SK-N-DZ (cell line): ENCODE data around the gene URB1.
"Not testable (repeated sequence)": the region's sequence is repeated elsewhere in the genome, so short reads cannot be mapped to it uniquely, and the experiment has no call there.

Experiments used
- DNase-seq: peaks from one replicate; pipeline ENCODE4 v3.0.0-alpha.2; 2015; ENCODE audit warnings: low spot score

Gene URB1

GRCh38 chr21:32411350-32412161, 18.7 kb upstream of the URB1 start:
- no peak for DNase-seq

GRCh38 chr21:32410916-32411315, 18.1 kb upstream of the URB1 start:
- DNase-seq = no peak

DNA sequence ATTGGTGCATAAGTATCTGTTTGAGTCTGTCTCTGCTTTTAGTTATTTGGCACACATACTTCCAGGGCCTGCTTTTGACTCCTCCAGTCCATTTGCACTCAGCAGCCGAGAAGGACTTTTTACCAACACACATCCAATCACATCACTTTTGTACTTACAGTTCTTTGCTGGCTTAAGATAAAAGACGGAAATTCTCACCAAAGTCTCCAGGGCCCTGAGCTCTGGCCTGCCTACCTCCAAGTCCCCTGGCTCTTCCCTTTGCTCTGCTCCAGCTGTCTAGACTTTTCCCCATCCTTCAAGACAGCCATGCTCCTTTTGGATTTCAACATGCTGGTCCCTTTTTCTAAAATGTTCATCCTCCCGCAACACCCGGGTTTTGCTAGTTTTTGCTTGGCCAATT, 17.5 kb upstream of the URB1 start:
- DNase-seq = no peak

DNA sequence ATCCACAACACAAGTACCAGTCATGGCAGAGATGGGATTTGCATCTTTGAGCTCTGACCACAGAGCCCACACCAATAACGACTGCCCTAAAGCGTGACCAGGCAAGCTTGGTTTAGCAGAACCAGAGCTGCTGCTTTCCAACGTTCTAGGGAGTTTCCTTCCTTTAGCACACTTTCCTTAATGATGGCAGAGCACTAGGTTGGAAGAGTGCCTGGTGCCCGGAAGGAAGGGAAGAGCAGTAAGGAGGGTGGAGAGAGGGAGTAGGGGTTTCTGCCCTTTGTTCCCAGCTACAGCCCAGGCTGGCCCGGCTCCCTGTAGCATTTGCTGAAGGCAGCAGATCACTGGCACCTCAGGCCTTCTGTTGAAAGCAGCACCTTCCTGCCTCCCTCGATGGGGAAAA, 13.6 kb upstream of the URB1 start:
- no peak for DNase-seq

- peak; percentile 38 for DNase-seq
These were observed 10.5 kb upstream of the URB1 start for GRCh38 chr21:32403201-32403777.

GRCh38 chr21:32393677-32394001, 827 bp upstream of the URB1 start:
- no peak for DNase-seq

- no peak for DNase-seq
These were observed 423 bp downstream of the URB1 start for GRCh38 chr21:32392299-32392879.

GRCh38 chr21:32391755-32392154, 1.1 kb downstream of the URB1 start:
- no peak for DNase-seq

GRCh38 chr21:32390537-32391224, 2.1 kb downstream of the URB1 start:
- not testable (repeated sequence) for DNase-seq

DNA sequence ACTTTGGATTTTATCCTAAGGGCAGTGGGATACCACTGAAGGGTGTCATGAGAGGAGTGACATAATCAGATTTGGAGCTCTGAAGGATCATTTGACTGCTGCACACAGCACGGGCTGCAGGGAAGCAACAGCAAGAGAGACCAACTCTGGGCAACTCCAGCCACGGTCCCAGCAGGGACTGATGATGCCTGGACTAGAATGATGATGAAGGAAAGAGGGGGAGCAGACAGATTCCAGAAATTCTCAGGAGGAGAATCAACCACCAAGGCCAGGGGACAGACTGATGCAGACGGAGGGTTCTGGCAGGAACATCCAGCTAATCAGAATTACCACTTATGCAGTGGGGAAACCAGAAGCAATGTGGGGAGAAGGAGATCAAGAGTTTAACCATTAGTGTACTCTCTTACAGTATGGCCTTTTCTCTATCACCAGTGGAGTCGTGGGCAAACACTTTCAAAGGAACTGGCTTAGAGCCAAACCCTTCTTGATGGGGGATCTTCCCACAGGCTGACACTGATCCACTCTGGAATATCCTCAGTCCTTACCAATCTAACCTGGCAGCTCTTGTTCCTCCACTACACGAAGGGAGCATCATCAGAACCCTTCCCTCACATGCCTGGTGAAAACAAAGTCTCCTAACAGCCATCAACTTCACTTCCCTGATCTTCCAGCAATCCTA, 3.3 kb downstream of the URB1 start:
- no peak for DNase-seq

GRCh38 chr21:32388306-32388705, 4.5 kb downstream of the URB1 start:
- DNase-seq = no peak

- no peak for DNase-seq
These were observed 5.7 kb downstream of the URB1 start for GRCh38 chr21:32387151-32387550.

DNA sequence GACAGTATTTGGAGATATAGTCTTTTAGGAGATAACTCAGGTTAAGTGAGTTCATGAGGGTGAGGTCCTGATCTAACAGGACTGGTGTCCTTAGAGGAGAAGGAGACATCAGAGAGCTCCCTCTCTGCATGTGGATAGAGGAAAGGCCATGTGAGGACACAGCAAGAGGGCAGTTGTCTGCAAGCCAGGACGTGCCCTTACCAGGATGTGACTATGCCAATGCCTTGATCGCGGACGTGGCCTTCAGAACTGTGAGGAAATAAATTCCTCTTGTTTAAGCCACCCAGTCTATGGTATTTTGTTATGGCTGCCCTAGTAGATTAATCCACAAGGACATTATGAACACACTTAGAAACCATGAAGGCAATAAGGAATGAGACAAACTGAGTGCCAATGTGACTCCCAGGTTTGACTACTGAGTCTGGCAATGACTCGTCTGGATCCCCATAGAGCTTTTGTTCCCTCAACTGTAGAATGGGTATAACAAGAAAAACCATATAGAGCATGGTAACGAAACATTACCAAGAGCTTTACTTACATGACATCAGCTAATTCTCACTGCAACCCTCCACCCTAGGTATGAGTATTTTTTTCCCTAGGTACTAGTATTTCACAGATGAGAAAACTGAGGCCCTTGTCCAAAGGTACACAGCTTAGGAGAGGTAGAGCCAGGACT, 6.5 kb downstream of the URB1 start:
- no peak for DNase-seq

DNA sequence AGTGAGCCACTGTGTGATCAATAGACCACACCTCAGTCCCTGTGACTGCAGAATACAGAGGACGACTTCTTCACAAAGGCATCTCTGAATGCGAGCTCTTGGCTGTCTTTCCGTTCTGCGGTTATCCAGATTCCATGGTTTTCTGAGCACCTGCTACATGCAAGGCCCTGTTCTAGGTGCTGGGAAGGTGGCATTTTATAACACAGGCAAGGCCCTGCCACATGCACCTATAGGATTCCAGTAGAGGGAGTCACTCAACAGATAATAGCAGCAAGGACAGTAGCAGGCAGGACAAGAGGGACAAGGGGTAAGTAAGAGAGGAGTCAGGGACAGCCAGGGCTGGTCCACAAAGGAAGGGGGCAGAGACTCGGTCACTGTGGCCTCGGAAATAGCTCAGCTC, 9.0 kb downstream of the URB1 start:
- DNase-seq = no peak

DNA sequence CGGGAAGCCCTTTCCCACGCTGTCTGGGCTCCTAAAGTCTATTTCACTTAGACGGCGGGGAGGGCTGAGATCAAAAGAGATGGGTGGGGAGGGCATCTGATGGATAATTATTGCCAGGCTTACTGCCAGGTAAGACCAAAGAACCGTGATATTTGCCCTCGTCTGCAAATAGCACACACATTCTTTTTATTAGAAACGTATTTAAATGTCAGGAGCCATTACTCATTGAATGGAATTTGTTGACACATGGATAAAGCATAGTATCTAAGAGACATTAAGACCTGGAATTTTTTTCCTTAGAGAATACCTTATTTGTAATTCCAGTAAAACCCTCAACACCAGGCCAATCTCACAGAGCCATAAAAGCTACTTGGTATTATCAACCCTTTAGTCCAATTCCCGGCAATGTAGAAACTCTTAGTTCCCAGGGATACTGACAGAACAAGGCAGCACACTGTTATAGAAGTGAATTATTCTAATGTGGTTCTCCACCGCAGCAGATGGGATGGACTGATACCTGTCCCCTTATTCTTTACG, 10.6 kb downstream of the URB1 start:
- no peak for DNase-seq

- DNase-seq = no peak
These were observed 11.2 kb downstream of the URB1 start for GRCh38 chr21:32381571-32381970.

GRCh38 chr21:32380940-32381339, 11.9 kb downstream of the URB1 start:
- DNase-seq = no peak

- no peak for DNase-seq
These were observed 13.9 kb downstream of the URB1 start for GRCh38 chr21:32378956-32379355.

DNA sequence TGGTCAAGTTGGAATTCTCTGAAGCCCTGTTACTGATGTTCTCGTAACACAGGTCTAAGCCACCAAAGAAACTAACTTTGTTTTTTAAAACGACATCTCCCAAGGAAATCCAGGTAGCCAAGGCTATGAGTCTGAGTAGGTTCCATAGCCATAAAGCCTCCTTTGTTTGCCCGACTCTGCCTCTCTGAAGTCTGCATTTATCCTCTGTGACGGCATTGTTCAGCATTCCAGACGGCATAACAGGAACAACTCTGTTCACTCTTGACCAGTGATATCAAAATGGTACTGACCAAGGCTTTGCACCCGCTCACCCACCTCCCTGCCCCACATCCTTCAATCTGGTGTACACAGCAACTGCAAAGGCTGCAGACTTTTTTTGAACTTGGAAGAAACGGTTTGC, 14.8 kb downstream of the URB1 start:
- no peak for DNase-seq

DNA sequence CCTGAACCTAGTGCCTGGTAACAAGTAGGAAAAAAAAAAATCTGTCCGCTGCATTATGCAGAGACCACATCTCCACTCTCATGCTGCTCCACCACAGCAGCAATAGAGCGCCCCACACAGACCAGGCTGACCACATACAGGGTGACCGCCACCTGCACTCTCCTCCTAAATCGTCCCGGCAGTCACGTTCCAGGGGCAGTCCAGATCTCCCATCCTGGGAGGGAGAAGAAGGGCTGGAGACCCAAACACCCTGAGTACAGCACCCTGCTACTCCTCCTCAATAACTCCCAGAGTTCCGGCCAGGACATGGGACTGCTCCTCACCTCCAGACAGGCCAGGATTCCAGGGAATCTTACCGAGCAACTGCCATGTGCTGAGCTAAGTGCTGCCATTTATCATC, 15.3 kb downstream of the URB1 start:
- no peak for DNase-seq

DNA sequence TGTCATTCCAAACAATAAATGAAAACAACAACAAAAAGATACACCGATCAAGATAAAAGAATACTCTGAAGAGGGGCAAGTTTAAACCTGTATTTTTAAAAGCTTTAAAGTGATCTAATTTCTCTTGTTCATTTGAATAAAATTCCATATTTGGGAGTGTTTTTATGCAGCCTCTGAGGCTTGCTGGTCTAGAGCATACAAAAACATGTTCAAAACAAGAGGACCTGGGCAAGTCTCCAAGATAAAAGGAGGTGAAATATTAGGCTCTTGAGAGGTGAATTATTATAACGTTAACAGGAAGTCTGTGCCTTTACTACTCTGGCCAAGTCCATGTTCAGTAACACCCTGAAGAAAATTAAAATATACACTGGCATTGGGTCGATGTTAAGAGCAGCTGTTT, 20.1 kb downstream of the URB1 start:
- no peak for DNase-seq
